ENCODE measurements around the gene TNNC2. TPM values are rescaled to one million over a fixed set of nuclear protein-coding genes. Genes with fewer than 3 reads are reported as not detected.

Gene TNNC2
- total and polyA plus RNA-seq, 2 experiments from 2014 or later, result 0.59 to 32.5 TPM

DNA sequence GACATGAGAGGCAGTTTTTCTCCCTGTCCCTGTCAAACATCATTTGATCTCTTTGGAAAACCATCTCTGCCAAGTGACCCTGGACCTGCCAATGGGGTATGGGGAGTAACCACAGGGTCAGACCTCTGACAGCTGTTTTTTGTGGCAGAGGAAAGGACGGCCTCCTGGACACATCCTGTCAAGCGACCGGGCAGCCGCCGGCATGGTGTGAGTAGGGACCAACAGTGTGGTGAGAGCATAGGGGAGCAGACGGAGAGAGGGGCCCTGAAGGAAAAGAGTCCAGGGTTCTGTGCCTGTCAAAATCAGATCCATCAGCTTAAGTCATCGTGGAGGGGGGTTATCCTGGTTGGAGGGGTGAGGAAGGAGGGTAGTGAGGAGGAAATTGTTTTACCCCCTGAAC lies 25.3 kb downstream of the TNNC2 start:
- H3K36me3 Mint-ChIP-seq (ENCODE audit: low read depth), result peaks cover 56% of the 10 kb centered on the region
- no peak overlapping the region for H3K4me2 ChIP-seq
- H3K27me3 Mint-ChIP-seq (ENCODE audit: insufficient read depth, low read depth, poor library complexity), result no peaks in the 10 kb centered on the region
- H3K27ac ChIP-seq (ENCODE audit: low read depth), result no peak overlapping the region
- H3K79me2 ChIP-seq (replicated peaks; ENCODE audit: insufficient read depth), result no peaks in the 10 kb centered on the region
- peaks cover 7% of the 10 kb centered on the region; the same call in 1 of the 2 replicates for H3K4me1 ChIP-seq (ENCODE audit: insufficient read depth)
- H3K27ac Mint-ChIP-seq, result no peak overlapping the region
- ATAC-seq (no peak), DNase-seq (ENCODE audit: low spot score) (no peak)
- H3K9me2 ChIP-seq (ENCODE audit: insufficient read depth), result no peaks in the 10 kb centered on the region
- H2AFZ ChIP-seq, result no peak overlapping the region
- no peaks in the 10 kb centered on the region for H3K27me3 ChIP-seq (ENCODE audit: insufficient read depth)
- TF ChIP-seq JUNB (IDR thresholded peaks at IDR 0.05; ENCODE audit: unreplicated experiment) (no peak), EZH2 (IDR thresholded peaks at IDR 0.05; ENCODE audit: low read depth, unreplicated experiment) (no peak), POLR2AphosphoS5 (IDR thresholded peaks at IDR 0.05; ENCODE audit: low read depth) (no peak), ZNF114 (CRISPR knock-in tag; IDR thresholded peaks at IDR 0.05) (no peak), CREB1 (CRISPR knock-in tag; IDR thresholded peaks at IDR 0.05; ENCODE audit: low read depth) (no peak), NANOG (IDR thresholded peaks at IDR 0.05; ENCODE audit: borderline replicate concordance) (no peak), EZH2phosphoT487 (IDR thresholded peaks at IDR 0.05; ENCODE audit: unreplicated experiment) (no peak), ZNF331 (CRISPR knock-in tag; IDR thresholded peaks at IDR 0.05; ENCODE audit: low read depth) (no peak), STAT1 (IDR thresholded peaks at IDR 0.05; ENCODE audit: unreplicated experiment) (no peak)
- TF ChIP-seq, protein P1, sequence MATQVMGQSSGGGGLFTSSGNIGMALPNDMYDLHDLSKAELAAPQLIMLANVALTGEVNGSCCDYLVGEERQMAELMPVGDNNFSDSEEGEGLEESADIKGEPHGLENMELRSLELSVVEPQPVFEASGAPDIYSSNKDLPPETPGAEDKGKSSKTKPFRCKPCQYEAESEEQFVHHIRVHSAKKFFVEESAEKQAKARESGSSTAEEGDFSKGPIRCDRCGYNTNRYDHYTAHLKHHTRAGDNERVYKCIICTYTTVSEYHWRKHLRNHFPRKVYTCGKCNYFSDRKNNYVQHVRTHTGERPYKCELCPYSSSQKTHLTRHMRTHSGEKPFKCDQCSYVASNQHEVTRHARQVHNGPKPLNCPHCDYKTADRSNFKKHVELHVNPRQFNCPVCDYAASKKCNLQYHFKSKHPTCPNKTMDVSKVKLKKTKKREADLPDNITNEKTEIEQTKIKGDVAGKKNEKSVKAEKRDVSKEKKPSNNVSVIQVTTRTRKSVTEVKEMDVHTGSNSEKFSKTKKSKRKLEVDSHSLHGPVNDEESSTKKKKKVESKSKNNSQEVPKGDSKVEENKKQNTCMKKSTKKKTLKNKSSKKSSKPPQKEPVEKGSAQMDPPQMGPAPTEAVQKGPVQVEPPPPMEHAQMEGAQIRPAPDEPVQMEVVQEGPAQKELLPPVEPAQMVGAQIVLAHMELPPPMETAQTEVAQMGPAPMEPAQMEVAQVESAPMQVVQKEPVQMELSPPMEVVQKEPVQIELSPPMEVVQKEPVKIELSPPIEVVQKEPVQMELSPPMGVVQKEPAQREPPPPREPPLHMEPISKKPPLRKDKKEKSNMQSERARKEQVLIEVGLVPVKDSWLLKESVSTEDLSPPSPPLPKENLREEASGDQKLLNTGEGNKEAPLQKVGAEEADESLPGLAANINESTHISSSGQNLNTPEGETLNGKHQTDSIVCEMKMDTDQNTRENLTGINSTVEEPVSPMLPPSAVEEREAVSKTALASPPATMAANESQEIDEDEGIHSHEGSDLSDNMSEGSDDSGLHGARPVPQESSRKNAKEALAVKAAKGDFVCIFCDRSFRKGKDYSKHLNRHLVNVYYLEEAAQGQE (IDR thresholded peaks at IDR 0.05; ENCODE audit: unreplicated experiment), result no peak
- TF ChIP-seq, protein P2, sequence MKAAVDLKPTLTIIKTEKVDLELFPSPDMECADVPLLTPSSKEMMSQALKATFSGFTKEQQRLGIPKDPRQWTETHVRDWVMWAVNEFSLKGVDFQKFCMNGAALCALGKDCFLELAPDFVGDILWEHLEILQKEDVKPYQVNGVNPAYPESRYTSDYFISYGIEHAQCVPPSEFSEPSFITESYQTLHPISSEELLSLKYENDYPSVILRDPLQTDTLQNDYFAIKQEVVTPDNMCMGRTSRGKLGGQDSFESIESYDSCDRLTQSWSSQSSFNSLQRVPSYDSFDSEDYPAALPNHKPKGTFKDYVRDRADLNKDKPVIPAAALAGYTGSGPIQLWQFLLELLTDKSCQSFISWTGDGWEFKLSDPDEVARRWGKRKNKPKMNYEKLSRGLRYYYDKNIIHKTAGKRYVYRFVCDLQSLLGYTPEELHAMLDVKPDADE (IDR thresholded peaks at IDR 0.05), result no peak
- TF ChIP-seq, protein P3, sequence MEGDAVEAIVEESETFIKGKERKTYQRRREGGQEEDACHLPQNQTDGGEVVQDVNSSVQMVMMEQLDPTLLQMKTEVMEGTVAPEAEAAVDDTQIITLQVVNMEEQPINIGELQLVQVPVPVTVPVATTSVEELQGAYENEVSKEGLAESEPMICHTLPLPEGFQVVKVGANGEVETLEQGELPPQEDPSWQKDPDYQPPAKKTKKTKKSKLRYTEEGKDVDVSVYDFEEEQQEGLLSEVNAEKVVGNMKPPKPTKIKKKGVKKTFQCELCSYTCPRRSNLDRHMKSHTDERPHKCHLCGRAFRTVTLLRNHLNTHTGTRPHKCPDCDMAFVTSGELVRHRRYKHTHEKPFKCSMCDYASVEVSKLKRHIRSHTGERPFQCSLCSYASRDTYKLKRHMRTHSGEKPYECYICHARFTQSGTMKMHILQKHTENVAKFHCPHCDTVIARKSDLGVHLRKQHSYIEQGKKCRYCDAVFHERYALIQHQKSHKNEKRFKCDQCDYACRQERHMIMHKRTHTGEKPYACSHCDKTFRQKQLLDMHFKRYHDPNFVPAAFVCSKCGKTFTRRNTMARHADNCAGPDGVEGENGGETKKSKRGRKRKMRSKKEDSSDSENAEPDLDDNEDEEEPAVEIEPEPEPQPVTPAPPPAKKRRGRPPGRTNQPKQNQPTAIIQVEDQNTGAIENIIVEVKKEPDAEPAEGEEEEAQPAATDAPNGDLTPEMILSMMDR (conservative IDR thresholded peaks at IDR 0.05; ENCODE audit: low read depth in 2 of 2), result no peak
- TF ChIP-seq, protein P4, sequence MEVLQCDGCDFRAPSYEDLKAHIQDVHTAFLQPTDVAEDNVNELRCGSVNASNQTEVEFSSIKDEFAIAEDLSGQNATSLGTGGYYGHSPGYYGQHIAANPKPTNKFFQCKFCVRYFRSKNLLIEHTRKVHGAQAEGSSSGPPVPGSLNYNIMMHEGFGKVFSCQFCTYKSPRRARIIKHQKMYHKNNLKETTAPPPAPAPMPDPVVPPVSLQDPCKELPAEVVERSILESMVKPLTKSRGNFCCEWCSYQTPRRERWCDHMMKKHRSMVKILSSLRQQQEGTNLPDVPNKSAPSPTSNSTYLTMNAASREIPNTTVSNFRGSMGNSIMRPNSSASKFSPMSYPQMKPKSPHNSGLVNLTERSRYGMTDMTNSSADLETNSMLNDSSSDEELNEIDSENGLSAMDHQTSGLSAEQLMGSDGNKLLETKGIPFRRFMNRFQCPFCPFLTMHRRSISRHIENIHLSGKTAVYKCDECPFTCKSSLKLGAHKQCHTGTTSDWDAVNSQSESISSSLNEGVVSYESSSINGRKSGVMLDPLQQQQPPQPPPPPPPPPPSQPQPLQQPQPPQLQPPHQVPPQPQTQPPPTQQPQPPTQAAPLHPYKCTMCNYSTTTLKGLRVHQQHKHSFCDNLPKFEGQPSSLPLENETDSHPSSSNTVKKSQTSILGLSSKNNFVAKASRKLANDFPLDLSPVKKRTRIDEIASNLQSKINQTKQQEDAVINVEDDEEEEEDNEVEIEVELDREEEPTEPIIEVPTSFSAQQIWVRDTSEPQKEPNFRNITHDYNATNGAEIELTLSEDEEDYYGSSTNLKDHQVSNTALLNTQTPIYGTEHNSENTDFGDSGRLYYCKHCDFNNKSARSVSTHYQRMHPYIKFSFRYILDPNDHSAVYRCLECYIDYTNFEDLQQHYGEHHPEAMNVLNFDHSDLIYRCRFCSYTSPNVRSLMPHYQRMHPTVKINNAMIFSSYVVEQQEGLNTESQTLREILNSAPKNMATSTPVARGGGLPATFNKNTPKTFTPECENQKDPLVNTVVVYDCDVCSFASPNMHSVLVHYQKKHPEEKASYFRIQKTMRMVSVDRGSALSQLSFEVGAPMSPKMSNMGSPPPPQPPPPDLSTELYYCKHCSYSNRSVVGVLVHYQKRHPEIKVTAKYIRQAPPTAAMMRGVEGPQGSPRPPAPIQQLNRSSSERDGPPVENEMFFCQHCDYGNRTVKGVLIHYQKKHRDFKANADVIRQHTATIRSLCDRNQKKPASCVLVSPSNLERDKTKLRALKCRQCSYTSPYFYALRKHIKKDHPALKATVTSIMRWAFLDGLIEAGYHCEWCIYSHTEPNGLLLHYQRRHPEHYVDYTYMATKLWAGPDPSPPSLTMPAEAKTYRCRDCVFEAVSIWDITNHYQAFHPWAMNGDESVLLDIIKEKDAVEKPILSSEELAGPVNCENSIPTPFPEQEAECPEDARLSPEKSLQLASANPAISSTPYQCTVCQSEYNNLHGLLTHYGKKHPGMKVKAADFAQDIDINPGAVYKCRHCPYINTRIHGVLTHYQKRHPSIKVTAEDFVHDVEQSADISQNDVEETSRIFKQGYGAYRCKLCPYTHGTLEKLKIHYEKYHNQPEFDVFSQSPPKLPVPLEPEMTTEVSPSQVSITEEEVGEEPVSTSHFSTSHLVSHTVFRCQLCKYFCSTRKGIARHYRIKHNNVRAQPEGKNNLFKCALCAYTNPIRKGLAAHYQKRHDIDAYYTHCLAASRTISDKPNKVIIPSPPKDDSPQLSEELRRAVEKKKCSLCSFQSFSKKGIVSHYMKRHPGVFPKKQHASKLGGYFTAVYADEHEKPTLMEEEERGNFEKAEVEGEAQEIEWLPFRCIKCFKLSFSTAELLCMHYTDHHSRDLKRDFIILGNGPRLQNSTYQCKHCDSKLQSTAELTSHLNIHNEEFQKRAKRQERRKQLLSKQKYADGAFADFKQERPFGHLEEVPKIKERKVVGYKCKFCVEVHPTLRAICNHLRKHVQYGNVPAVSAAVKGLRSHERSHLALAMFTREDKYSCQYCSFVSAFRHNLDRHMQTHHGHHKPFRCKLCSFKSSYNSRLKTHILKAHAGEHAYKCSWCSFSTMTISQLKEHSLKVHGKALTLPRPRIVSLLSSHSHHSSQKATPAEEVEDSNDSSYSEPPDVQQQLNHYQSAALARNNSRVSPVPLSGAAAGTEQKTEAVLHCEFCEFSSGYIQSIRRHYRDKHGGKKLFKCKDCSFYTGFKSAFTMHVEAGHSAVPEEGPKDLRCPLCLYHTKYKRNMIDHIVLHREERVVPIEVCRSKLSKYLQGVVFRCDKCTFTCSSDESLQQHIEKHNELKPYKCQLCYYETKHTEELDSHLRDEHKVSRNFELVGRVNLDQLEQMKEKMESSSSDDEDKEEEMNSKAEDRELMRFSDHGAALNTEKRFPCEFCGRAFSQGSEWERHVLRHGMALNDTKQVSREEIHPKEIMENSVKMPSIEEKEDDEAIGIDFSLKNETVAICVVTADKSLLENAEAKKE (CRISPR knock-in tag; IDR thresholded peaks at IDR 0.05), result no peak
- no peaks in the 10 kb centered on the region; the same call in none of the 2 replicates for H4K20me1 ChIP-seq (replicated peaks; ENCODE audit: insufficient read depth)
- no peak overlapping the region for H3K4me3 Mint-ChIP-seq
- H3K4me1 Mint-ChIP-seq, result peaks cover 4% of the 10 kb centered on the region
- H3K9me3 Mint-ChIP-seq, result no peaks in the 10 kb centered on the region
- no peak overlapping the region for H3K4me3 ChIP-seq
- peaks cover 7% of the 10 kb centered on the region for H3K36me3 ChIP-seq (ENCODE audit: insufficient read depth)
- peaks cover 7% of the 10 kb centered on the region for H3F3A ChIP-seq (replicated peaks; ENCODE audit: low read depth)

All from GM23338 (cell line).